HG03521 (cell line): ENCODE data around the gene TMEM225.
"Not testable (repeated sequence)": the region's sequence is repeated elsewhere in the genome, so short reads cannot be mapped to it uniquely, and the experiment has no call there.

ENCODE experiments used
- ATAC-seq: cut with Tn5 transposase; IDR thresholded peaks from one replicate; pipeline ENCODE4 v1.9.1; 2021; ENCODE audit warnings: mild to moderate bottlenecking, moderate library complexity; ENCODE audit not compliant: unreplicated experiment

The TMEM225 gene, protein sequence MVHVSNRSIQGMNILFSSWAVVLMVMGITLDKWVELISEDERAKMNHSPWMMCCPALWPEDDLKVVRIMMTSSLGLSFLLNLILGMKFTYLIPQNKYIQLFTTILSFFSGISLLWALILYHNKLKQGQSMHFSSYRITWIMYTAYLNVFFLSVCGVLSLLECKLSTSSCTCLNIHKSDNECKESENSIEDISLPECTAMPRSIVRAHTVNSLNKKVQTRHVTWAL

DNA sequence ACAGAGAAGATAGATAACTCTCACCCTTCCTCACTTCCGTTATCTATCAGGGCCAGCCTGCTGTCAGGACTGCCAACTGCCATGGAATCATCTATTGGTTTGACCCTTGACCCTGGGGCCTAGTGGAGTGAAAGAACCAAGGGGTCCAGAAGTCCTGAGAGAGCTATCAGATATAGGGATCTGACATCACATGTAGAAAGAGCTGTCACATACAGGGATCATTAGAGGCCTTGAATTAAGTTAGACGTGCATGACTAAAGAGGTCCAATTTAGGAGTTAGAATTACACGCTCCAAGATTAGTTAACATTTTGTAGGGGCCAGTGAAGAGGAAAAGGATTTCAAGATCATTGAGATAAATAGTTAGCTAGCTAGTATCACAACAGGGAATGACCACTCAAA lies at the start of gene TMEM225:
TSS of gene TMEM225 (minus strand) at position 101 of the 400 bp plus-strand sequence. CDS start 245 bp downstream, outside the sequence.
- ATAC-seq, result no peak

DNA sequence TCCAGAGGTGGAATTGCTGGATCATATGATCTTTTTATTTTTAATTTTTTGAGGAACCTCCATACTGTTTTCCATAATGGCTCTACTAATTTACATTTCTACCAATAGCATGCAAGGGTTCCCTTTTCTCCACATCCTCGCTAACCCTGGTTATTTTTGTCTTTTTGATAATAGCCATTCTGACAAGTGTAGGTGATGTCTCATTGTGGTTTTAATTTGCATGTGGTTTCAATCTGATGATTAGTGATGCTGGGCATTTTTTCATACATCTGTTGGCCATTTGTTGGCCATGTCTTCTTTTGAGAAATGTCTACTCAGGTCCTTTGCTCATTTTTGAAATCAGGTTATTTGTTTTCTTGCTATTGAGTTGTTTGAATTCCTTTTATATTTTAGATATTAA lies 38.6 kb upstream of the TMEM225 start:
- ATAC-seq, result no peak

DNA sequence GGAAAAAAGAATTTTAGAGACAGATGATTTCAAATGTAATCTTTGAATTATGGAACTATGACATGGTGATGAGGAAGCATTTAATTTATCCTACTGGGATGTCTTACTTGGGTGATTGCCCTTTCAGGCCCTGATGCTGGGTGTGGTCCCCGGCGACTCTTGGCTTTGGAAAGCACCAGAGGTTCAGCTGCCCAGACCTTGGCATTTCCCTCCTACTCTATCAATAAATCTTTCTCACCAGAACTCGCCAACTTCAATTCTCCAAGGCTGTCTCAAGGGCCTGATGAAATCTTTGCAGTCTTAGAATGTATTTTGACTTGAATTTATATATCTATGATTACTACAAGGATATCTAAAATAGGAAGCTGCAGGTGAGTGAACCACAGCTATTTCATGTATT lies 35.5 kb upstream of the TMEM225 start:
- no peak for ATAC-seq

DNA sequence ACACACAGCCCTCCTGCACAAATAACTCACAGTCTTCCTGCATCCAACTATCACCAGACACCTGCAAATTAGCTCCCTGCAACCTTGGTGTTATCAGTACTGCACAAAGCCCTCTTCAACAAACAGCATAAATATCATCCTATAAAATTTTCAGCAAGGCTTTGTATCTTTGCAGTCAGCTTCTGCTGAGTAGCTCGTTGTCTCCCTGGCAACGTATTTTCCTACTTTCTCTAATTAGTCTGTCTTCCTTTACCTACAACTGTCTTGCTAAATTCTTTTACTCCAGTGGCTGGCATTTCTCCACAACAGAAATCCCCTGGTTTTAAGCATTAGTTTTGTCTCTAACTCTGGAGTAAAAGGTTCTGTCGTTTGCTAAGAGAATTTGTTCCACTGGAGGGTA lies 20.4 kb upstream of the TMEM225 start:
- ATAC-seq, result no peak

DNA sequence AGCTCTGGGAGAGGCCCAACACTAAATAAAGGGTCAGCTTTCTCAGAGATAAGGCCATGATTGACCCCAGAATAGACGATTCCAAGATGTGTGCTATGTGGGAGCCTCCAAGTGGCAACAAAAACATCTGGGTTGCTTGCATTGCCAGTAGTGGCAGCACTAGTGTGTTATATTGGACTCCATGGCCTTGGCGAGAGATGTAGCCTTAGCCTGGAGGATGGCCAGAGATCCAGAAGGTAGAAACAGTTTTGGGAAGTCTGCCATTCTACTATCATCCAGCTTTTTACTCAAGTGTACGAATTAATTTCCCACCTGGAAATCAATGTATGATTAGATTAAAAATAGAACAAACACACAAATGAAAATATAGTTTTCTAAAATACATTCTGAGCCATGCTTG lies 19.5 kb upstream of the TMEM225 start:
- no peak for ATAC-seq

DNA sequence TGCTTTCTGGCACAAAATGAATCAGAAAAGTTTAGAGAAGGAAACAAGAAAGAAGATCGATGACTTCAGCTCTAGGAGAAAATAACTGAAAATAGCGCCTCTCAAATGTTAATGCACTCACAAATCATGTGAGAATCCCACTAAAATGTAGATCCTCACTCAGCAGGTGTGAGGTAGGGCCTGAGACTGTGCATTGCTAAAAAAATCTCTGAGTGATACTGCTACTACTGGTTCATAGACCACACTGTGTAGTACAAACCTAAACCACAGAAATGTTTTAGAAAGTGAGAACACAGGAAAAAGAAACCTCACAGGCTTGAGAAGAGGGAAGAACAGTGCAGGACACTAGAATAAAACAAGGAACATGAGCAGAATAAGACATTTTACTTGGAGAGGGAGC lies 18.5 kb upstream of the TMEM225 start:
- no peak for ATAC-seq

DNA sequence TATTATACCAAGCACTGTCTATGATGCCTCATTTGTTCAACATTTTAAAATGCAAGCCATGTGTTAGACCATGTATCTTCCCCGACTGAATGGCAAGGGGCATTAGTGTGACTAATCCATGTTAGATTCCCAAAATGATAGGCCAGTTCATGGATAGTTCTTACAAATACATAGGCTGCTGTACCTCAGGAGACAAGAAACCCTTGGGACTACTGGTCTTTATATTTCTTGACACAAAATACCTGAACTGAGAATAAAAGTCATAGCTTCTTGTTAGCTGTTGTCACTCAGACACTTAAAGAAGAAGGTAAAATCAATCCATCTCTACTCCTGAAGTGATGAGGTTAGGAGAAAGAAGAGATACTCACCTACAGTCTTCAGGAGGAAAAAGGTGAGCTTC lies 16.4 kb upstream of the TMEM225 start, which contains the start of gene OR8D4:
TSS of gene OR8D4 (plus strand) at position 301 of the 400 bp plus-strand sequence. CDS start 4,265 bp downstream, outside the sequence.
- ATAC-seq, result no peak

DNA sequence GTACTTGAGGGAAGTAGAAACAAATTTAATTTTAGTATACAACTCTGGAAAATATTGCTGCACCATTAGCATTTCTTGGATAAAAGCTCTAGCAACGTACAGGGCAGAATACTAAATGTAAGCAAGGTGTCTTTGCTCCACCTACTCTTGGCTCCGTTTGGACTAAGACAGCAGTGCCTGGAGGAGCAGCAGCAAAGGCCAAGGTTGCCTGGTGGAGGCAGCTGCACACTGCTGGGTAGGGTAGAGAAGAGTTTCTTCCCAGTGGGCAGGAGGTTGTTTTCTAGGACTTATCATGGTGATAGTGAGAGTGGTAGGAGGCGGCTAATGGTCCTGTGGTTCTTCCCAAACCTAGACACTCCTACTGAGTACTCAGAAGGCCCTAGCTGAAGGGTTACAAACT lies 14.3 kb upstream of the TMEM225 start:
- ATAC-seq, result no peak

DNA sequence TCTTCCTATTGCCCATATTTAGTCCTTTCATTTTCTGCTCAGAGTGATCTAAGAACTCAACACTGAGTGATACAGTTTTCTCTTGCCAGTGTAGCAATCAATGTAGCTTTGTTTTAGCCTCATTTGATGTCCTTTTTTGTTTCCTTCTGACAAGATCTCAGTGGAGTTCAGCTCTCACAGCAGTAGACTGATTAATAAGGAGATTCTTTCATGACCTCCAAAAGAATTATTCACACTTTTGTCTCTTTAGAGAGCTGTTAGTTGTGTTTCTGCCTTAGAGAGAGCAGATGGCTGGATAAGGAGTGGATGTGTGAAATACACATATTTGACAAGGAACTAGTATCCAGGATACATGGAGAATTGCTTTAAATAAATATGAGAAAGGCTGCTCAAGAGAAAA lies 6.6 kb upstream of the TMEM225 start:
- ATAC-seq, result no peak

DNA sequence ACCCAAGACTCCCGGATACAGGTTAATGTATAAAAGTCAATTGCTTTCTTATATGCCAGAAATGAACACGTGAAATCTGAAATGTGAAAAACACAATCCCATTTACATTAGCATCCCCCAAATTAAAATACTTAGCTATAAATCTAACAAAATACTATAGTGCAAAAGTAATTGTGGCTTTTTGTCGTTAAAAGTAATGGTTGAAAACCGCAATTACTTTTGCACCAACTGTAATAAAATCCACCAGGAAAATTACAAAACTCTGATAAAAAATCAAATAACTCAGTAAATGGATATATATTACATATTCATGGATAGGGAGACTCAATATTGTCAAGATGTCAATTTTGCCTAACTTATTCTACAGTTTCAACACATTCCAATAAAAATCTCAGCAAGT lies 4.6 kb downstream of the TMEM225 start:
- ATAC-seq, result no peak

DNA sequence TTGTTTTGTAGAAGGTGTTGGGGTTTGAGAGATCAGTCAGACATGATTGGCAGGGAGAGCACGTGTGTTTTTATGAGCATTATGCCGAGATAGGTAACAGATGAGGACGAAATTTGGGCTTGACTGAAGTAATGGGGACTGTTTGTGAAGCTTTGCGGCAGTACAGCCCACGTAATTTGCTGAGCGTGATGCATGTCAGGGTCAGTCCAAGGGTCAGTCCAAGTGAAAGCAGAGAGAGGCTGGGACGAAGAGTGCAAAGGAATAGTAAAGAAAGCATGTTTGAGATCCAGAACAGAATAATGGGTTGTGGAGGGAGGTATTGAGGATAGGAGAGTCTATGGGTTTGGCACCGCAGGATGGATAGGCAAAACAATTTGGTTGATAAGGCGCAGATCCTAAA lies 17.7 kb downstream of the TMEM225 start:
- not testable (repeated sequence) for ATAC-seq

DNA sequence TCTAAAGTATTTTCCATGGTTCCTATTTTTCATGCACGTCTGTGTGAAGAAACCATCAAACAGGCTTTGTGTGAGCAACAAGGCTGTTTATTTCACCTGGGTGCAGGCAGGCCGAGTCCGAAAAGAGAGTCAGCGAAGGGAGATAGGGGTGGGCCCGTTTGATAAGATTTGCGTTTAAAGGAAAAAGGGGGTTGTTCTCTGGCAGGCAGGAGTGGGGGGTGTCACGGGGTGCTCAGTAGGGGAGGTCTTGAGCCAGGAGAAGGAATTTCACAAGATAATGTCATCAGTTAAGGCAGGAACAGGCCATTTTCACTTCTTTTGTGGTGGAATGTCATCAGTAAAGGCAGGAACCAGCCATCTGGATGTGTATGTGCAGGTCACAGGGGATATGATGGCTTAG lies 20.2 kb downstream of the TMEM225 start:
- ATAC-seq, result not testable (repeated sequence)

DNA sequence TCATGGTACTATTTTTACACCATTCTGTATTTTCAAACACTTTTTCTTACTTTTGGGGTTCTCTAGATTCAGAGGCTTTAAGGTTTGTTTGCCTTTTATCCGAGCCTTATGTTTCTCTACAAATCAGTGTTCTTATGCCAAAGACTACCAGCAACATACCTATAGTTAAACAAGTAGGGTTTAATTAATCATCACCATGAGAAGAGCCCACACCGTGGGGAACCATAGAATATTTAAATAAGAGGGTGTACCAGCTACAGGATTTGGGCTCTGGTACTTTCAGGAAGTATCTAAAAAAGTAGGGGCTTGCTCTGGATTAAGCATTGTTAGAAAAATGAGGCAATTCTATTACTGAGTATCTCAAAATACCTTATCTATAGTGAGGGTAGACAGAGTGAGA lies 25.7 kb downstream of the TMEM225 start:
- no peak for ATAC-seq

DNA sequence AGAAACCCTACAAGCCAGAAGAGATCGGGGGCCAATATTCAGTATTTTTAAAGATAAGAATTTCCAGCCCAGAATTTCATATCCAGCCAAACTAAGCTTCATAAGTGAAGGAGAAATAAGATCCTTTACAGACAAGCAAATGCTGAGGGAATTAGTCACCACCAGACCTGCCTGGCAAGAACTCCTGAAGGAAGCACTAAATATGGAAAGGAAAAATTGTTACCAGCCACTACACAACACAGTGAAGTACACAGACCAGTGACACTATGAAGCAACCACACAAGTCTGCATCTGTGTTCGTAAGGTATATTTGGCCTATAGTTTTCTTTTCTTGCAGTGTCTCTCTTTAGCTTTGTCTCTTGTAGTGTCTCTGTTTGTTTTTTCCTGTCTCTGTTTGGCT lies 29.0 kb downstream of the TMEM225 start:
- no peak for ATAC-seq

DNA sequence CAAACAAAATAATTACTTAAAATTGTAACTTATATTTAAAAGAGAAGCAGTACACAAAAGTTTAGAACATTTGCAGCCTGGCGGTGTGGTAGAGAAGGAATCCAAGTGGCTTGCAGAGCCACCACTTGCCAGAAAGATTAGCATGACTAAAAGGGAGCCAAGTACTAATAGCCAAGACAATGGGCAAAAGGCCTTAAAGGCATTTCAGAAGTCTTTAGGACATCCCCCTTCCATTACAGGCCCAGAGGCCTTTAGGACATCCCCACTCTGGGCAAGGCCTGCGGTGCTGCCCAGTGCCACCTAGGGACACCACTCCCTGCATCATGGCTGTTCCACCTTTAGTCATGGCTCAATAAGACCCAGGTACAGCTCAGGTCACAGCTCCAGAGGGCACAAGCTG lies 32.4 kb downstream of the TMEM225 start:
- no peak for ATAC-seq

DNA sequence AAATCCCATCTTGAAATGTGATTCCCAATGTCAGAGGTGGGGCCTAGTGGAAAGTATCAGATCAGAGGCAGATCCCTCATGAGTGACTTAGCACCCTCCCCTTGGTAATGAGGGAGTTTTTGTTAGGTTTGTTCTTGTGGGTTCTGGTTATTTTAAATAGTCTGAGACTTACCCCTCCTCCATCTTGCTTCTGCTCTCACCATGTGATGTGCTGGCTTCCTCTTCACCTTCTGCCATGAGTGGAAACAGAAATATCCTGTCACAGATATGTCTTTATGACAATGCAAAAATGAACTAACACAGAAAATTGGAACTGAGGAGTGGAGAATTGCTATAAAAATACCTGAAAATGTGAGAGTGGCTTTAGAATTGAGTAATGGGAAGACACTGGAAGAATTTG lies 33.1 kb downstream of the TMEM225 start:
- ATAC-seq, result no peak

DNA sequence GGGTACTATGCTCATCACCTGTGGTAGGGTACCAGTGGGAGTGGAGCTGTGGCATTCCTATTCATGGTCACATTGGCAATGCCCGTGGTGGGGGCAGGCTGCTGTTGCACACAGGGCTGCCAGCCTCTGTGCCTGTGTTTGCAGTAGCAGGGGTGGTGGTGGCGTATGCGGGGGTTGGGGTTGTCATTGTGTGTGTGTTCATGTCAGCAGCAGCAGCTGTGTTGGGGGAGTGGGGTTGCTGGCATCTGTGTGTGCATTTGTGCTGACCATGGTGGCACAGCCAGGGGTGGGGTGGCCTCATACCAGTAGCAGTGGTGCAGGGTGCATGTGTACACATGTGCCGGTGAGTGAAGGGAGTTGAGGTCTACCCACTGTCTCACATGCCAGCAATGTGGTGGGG lies 34.4 kb downstream of the TMEM225 start:
- ATAC-seq, result no peak

DNA sequence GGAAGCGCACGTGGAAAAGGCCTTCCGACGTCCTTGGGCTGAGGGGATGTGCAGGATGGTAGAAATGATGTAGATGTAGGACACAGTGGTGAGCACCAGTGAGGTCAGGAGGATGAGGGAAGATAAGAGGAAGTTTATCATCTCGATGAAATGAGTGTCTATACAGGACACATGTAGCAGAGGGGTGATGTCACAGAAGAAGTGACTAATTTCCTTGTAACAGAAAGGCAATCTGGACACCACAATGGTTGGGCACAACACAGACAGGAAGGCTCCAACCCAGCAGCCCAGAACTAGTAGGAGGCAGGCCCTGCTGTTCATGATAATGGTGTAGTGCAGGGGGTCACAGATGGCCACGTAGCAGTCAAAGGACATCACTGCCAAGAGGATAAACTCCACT lies 44.3 kb downstream of the TMEM225 start:
- no peak for ATAC-seq

DNA sequence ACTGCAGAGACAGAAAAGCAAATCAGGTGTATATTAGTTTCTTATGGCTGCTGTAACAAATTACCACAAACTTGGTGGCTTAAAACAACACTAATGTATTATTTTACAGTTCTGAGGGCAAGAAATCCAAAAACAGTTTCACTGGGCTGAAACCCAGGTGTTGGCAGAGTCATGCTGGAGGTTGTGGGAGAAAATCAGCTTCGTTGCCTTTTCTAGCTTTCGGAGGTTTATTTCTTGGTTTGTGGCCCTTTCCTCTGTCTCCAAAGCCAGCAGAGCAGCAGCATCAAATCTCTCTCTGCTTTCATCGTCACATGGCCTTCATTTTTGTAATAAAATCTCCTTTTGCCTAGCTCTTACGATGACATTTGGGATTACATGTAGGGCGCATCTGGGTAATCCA lies 46.3 kb downstream of the TMEM225 start:
- no peak for ATAC-seq

DNA sequence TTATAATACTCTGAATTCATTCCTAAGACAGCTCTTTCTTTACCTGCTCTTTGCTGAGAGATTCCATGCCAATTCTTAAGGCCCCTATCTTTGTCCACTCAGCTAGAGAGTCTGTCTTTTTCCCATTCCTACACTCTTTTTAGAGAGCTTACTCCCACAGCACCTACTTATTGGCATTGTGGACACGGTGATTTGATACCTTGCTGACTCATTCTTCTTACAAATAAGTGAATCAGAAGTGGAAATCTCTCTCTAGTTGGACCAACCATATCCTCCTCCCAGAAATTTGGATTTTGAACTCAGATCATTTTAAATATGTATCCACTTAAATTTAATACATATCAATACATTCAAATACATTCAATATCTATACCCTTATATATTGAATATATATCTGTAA lies 46.8 kb downstream of the TMEM225 start:
- ATAC-seq, result no peak

DNA sequence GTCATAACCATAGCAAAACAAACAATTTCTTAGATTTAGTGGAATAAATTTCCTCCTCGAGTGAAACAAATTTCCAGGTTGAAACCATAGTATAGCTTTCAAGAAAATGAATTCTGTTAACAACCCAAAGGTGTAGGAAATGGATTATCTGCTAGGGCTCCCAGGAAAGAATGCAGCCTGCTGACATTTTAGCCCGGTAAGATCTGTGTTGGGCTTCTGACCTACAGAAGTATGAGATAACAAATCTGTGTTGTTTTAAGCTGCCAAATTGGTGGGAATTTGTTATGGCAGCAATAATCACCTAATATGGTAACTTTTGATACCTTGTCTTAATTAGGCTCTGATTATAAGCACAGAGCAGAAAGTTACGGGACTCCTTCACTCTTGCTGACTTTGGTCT lies 47.3 kb downstream of the TMEM225 start:
- ATAC-seq, result no peak

DNA sequence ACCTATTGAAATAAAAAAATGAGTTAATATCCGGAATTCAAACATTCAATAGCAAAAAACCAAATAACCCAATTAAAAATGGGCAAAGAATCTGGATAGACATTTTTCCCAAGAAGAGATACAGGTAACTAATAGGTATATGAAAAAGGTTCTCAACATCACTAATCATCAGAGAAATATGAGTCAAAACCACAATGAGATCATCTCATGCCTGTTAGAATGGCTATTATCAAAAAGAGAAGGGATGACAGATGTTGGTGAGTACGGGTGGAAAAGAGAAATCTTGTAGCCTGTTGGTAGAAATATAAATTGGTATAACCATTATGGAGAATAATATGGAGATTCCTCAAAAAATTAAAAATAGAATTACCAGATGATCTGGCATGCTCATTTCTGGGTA lies 52.4 kb downstream of the TMEM225 start:
- no peak for ATAC-seq
